Measurements from ENCODE around the gene ISLR. TPM values are rescaled to one million over a fixed set of nuclear protein-coding genes. Genes with fewer than 3 reads are reported as not detected.

Gene ISLR
- total RNA-seq, 2 donors from 2014 or later: not detected

DNA sequence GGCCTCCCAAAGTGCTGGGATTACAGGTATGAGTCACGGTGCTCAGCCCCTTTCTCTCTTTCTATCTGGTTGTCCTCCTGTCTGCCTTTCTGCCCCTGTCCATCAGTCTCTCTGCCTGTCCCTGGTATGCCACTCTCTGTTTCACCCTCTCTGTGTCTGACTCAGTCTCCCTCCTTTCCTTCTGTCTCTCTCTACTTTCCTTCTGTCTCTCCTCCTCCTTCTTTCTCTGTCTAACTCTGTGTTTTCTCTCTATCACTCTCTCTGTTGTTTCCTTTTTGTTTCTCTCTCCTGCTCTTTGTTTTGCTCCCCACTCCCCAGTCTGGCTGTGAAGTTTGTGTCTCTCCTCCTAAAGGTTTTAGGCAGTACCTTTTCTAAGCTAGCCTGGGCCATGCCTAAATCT lies 38.1 kb downstream of the ISLR start:
- H3K27me3 Mint-ChIP-seq: peaks cover 47% of the 10 kb centered on the region
- no peak overlapping the region for H3K4me3 Mint-ChIP-seq
- H3K36me3 Mint-ChIP-seq (ENCODE audit: low read depth): peaks cover 3% of the 10 kb centered on the region
- H3K4me1 Mint-ChIP-seq: peaks cover 2% of the 10 kb centered on the region
- ATAC-seq: no peak
- no peak overlapping the region for H3K27ac Mint-ChIP-seq
- DNase-seq: no peak
- H3K9me3 ChIP-seq (ENCODE audit: control insufficient read depth, low read length, poor library complexity, severe bottlenecking): no peaks in the 10 kb centered on the region

DNA sequence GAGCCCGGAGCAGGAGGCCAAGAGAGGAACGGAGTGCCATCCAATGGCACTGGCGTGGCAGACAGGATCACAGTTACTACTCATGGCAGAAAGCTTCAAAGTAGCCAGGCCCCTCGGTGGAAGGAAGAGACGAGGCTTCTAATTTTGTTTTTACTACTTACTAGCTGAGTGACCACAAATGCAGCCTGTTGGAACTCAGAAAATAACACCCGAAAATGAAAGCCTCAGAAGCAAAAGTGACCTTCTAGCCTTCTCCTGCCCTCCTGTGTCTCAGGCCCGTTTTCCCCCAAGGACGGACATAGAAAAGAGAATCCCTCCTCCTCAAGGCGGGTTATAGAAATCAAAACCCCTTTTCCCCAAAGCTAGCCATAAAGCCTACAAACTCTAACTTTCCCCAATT lies 39.0 kb downstream of the ISLR start:
- H3K4me1 Mint-ChIP-seq: peaks cover 2% of the 10 kb centered on the region
- no peaks in the 10 kb centered on the region for H3K9me3 ChIP-seq (ENCODE audit: control insufficient read depth, low read length, poor library complexity, severe bottlenecking)
- no peak for ATAC-seq
- H3K4me3 Mint-ChIP-seq: no peak overlapping the region
- DNase-seq: no peak
- peaks cover 3% of the 10 kb centered on the region for H3K36me3 Mint-ChIP-seq (ENCODE audit: low read depth)
- H3K27ac Mint-ChIP-seq: no peak overlapping the region
- peaks cover 46% of the 10 kb centered on the region for H3K27me3 Mint-ChIP-seq

DNA sequence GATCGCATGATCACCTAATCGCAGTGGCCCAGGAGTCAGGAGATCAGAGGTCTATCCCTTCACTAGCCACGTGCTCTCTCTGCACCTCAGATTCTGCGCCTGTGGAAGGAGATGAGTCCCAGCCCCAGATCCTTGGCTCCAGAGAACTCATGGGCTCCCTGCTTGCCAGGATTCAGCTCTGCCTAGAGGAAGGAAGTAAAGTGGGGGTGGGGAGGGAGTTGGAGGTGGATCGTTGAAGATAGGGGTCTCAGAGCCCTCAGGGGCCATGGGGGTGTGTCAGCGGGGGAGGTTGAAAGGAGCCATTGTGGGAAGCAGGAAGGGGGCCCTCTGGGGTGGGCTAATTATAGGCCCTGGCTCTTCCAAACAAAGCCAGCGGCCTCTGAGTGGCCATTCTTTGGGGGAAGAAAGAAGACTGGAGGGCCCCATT lies 40.4 kb downstream of the ISLR start:
- H3K4me1 Mint-ChIP-seq: no peaks in the 10 kb centered on the region
- H3K27me3 Mint-ChIP-seq: peaks cover 35% of the 10 kb centered on the region
- DNase-seq (no peak), ATAC-seq (no peak)
- no peaks in the 10 kb centered on the region for H3K9me3 ChIP-seq (ENCODE audit: control insufficient read depth, low read length, poor library complexity, severe bottlenecking)
- H3K36me3 Mint-ChIP-seq (ENCODE audit: low read depth): peaks cover 3% of the 10 kb centered on the region
- H3K4me3 Mint-ChIP-seq: no peak overlapping the region
- no peak overlapping the region for H3K27ac Mint-ChIP-seq

DNA sequence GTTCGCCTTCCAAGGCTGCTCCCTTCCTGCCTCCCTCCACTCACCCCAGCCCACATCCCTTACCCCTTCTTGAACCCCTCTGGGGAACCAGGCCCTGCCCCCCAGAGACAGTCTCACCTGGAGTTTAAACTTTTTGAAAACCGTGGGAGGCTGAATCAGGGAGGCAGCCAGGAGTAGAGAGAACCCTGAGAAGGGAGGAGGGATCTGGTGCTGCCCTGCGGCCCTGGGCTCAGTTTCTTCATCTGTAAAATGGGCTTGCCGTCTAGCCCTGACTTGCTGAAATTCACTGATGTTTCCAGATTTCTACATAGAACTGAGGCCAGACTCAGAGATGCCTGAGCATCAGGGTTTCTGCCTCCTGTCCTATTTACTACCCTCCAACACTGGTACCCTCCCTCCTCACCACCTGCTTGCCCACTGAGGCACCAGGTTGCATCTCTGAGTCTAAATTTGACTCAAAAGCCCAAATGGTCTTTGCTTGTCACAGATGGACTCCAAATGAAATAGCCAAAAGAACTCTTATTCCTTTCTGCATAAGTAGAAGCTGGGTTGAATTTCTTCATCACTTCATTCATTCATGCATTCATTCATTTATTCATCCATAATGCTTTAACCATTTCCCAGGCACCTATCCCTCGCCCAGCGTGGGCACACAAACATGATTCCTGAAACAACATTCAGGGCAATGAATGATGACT lies 41.0 kb downstream of the ISLR start:
- no peak overlapping the region for H3K27ac Mint-ChIP-seq
- H3K9me3 ChIP-seq (ENCODE audit: control insufficient read depth, low read length, poor library complexity, severe bottlenecking): no peaks in the 10 kb centered on the region
- H3K36me3 Mint-ChIP-seq (ENCODE audit: low read depth): peaks cover 3% of the 10 kb centered on the region
- ATAC-seq (no peak), DNase-seq (no peak)
- no peaks in the 10 kb centered on the region for H3K4me1 Mint-ChIP-seq
- H3K27me3 Mint-ChIP-seq: peaks cover 32% of the 10 kb centered on the region
- H3K4me3 Mint-ChIP-seq: no peak overlapping the region

DNA sequence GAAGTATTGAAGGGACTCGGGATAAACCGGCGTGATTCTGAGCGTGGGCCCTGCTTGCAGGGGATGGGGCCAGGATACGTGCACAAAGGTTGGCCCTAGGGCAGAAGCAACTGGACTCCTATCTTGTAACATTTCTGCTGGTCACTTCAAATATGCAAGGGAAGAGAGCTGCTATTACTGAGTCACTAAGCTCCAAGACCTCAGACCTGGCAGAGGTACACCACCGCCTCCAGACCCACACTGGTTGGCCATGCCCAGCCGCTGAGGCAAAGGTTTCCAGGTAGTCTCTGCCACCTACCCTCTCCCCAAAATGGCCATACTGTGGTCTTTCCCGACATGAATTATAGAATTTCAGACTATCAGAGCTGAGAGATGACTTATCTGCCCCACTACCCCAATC lies 42.4 kb downstream of the ISLR start:
- Mint-ChIP-seq H3K27me3 (peaks cover 40% of the 10 kb centered on the region), H3K4me3 (no peak overlapping the region)
- no peak for DNase-seq

DNA sequence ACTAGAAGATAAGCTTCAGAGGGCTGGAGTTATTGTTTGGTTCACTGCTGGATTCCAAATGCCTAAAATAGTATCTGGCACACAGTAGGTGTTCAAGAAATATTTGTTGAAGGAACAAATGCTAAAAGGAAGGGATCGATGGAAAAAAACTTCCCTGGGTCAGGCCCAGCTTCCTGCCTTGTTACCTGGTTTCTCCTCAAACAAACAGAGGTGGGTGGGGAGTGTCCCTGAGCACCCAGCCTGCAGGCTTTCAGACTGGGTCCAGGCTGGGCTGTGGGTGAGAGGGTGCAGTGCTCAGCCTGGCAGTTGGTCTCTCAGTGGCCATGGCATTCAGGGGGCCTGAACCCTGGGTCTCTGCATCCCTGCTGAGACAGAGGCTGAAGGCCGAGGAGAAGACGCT lies 43.4 kb downstream of the ISLR start:
- no peak overlapping the region for H3K27ac Mint-ChIP-seq
- no peak overlapping the region for H3K4me3 Mint-ChIP-seq
- peaks cover 3% of the 10 kb centered on the region for H3K36me3 Mint-ChIP-seq (ENCODE audit: low read depth)
- H3K4me1 Mint-ChIP-seq: no peaks in the 10 kb centered on the region
- H3K27me3 Mint-ChIP-seq: peaks cover 40% of the 10 kb centered on the region
- DNase-seq: no peak
- H3K9me3 ChIP-seq (ENCODE audit: control insufficient read depth, low read length, poor library complexity, severe bottlenecking): no peaks in the 10 kb centered on the region
- ATAC-seq: no peak

More for the DNA sequence above, 42.4 kb downstream of the ISLR start:
- no peaks in the 10 kb centered on the region for H3K4me1 Mint-ChIP-seq
- H3K27ac Mint-ChIP-seq: no peak overlapping the region
- H3K36me3 Mint-ChIP-seq (ENCODE audit: low read depth): peaks cover 3% of the 10 kb centered on the region
- no peaks in the 10 kb centered on the region for H3K9me3 ChIP-seq (ENCODE audit: control insufficient read depth, low read length, poor library complexity, severe bottlenecking)
- no peak for ATAC-seq

DNA sequence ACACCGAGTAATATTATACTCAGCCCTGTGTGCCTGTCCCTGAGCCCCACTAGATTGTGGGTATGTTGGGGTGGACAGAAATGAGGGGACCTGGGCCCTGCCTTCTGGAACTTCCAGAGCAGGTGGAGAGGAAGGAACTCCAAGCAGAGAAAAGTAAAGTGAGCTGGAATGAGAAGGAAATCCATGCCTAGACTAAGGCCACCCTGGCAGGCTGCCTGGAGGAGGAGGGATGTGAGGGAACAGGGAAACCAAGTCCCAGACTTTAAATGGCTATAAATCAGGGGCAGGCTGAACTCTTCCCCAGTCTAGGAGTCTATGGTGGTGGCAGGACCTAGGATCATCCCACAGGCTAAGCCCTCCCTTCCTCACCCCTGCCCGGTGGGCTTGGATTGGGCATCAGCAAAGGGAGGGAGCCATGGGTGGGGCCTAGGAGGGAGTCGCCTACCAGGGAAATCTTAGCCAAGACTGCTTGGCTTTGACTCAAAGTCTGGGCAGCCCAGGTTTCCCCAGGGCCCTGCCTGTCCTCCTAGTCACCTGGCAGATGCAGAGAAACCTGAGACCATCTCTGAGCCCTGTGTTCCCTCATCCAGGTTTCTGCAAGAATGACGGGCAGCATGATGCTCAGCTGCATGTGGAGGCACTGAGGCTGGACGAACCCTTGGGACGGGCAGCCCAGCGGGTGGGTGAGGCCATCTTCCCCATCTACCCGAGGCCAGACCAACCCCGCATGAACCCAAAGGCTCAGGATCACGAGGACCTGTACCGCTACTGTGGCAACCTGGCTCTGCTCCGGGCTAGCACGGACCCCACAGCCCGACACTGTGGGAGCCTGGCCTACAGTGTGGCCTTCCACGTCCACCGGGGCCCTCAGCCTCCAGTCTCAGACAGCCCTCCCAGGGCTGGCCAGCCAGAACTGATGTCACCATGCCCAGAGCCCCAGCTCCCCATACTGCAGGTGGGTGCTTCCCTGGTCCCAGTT lies 44.7 kb downstream of the ISLR start:
- no peak overlapping the region for H3K4me3 Mint-ChIP-seq
- DNase-seq (no peak), ATAC-seq (no peak)
- H3K27ac Mint-ChIP-seq: no peak overlapping the region
- no peaks in the 10 kb centered on the region for H3K4me1 Mint-ChIP-seq
- peaks cover 45% of the 10 kb centered on the region for H3K27me3 Mint-ChIP-seq
- H3K36me3 Mint-ChIP-seq (ENCODE audit: low read depth): peaks cover 3% of the 10 kb centered on the region
- no peaks in the 10 kb centered on the region for H3K9me3 ChIP-seq (ENCODE audit: control insufficient read depth, low read length, poor library complexity, severe bottlenecking)

DNA sequence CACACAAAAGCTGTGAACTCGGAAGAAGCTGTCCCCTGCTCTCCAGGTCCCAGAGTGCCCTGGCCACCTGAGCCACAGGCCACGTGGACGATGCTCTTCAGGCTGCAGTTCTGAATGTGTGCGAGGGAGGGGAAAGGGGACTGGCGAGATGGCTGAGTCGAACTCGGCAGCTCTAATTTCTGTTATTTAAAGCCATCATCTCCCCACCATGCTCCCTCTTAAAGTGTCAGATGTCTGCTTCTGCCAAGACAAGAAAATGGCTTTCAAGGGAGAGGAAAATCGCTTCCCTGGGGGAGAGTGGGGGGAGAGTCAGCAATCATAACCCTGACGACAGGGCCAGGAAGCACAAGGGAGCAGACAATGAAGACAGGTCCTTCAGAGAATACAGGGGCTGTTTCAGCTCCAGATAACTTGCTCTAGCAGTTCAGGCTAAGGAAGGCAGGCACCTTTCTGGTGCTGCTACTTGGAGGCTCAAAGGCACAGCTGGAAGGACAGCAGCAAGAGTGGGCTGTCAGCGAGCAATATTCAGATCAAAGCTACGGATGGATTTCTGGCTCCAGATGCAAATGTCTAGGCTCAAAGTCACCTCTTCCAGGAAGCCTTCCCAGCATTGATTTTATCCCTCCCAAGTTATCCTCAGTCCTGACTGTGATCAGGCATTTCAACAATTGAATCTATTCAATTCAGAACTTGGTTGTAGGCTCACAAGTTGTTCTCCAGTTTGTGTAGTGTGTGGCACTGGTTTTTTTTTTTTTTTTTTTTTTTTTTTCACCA lies 47.2 kb downstream of the ISLR start:
- no peaks in the 10 kb centered on the region for H3K36me3 Mint-ChIP-seq (ENCODE audit: low read depth)
- H3K9me3 ChIP-seq (ENCODE audit: control insufficient read depth, low read length, poor library complexity, severe bottlenecking): no peaks in the 10 kb centered on the region

DNA sequence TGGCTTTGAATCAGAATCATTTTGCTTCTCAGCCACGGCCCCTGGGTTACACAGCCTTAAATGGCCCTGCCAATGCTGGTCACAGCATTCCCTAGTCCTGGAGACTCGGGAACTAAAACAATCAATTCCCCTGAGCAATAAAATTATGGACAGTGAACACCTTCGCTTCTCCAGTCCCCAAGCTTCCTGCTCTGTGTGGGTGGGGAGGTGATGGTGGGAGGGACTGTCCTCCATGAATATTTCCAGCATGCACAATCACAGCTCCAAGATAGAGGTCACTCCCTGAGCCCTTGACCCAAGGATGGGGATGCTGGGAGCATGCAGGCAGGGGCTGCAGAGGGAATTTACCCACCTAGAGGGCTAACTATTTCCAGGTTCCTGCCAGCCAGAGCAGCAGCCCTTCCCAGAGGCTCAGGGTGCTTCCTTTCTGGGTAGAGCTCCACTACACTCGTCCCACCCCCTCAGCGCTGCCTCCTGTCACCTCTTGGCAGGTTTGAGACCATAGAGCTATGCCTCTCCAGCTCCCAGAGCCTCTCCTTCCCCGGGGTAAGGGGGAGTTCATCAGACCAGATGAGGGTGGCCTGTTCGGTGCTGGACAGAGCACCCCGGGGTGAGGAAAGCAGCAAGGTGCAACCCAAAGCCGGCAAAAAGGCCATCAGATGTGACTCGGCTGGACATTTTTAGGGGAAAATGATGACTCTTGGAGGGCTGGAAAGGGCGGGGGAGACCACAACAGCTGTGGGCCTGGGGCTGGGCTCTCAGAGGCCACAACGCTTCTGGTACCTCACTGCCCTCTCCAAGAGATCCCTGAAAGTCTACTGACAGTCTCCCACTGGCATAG lies 48.1 kb downstream of the ISLR start:
- ATAC-seq (no peak), DNase-seq (no peak)
- H3K27me3 Mint-ChIP-seq: peaks cover 62% of the 10 kb centered on the region
- no peak overlapping the region for H3K27ac Mint-ChIP-seq
- no peaks in the 10 kb centered on the region for H3K36me3 Mint-ChIP-seq (ENCODE audit: low read depth)
- peaks cover 3% of the 10 kb centered on the region for H3K4me1 Mint-ChIP-seq
- H3K4me3 Mint-ChIP-seq: no peak overlapping the region
- H3K9me3 ChIP-seq (ENCODE audit: control insufficient read depth, low read length, poor library complexity, severe bottlenecking): no peaks in the 10 kb centered on the region

More for the DNA sequence above, 47.2 kb downstream of the ISLR start:
- DNase-seq: no peak
- H3K4me1 Mint-ChIP-seq: peaks cover 3% of the 10 kb centered on the region
- no peak for ATAC-seq
- no peak overlapping the region for H3K4me3 Mint-ChIP-seq
- H3K27ac Mint-ChIP-seq: no peak overlapping the region
- peaks cover 53% of the 10 kb centered on the region for H3K27me3 Mint-ChIP-seq

DNA sequence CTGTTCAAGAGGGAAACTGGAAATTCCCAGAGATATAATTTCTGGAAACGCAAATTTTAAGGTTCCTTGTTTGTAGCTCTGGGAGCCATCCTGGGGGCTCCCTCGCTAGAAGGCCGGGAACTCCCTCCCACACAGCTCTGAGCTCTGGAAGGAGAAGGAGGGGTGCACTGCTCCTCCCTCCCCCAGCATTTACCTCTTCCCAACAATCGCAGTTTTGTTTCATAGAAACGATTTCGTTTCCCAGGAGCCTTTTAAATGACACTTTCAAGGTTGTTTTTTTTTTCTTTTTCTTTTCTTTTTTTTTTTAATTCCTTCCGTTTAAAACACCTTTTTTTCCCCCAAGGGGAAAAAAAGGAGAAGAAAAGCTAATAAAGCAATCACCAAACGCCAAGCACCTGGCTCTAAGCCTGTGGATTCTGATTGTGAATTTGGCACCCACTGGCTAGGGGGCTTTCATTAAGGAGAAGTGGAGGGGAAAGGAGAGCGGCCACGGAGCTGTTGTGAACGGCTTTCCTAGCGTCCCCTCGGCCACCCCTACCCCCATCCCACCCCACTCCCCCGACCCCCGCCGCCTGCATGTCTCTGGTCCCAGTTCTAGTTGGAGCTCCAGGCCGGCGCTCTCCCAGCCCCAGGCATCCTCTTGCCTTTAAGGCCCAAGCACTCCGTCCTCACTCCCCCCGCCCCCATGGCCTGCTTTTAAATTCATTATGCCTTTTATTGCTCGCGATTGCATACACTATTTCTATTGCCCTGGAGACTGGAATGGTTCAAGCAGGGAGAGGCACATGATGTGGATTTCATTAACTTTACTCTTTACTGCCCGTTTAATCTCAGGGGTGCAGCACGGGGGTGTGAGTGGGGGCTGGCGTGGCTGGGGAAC lies 49.0 kb downstream of the ISLR start:
- Mint-ChIP-seq H3K27ac (no peak overlapping the region), H3K36me3 (ENCODE audit: low read depth) (no peaks in the 10 kb centered on the region), H3K4me1 (peaks cover 3% of the 10 kb centered on the region), H3K27me3 (peaks cover 60% of the 10 kb centered on the region), H3K4me3 (no peak overlapping the region)
- DNase-seq (no peak), ATAC-seq (no peak)
- H3K9me3 ChIP-seq (ENCODE audit: control insufficient read depth, low read length, poor library complexity, severe bottlenecking): no peaks in the 10 kb centered on the region

DNA sequence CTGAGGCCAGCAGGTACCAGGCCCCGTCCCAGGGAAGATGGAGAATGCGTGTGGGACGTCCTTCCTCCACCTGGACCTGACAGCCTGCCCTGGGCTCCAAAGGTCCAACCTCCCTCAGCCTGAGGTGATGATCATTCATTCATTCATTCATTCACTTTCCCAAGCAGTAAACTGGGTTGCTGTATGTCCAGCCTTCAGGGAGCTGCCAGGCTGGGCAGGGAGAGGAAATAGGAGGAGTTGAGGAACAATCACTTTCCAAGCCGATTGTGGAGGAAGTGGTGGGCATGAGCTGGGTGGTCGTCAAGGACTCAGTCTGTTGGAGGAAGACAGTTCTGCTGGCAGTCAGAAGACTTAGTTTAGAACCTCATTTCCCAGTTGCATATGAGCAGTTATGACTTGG lies 52.4 kb downstream of the ISLR start:
- Mint-ChIP-seq H3K27ac (no peak overlapping the region), H3K4me3 (no peak overlapping the region), H3K36me3 (ENCODE audit: low read depth) (no peaks in the 10 kb centered on the region), H3K27me3 (peaks cover 72% of the 10 kb centered on the region), H3K4me1 (peaks cover 3% of the 10 kb centered on the region)
- ATAC-seq: no peak
- DNase-seq: no peak
- H3K9me3 ChIP-seq (ENCODE audit: control insufficient read depth, low read length, poor library complexity, severe bottlenecking): no peaks in the 10 kb centered on the region
